ENCODE results near the gene CEP57L1.
"Not testable (repeated sequence)": the region's sequence is repeated elsewhere in the genome, so short reads cannot be mapped to it uniquely, and the experiment has no call there.

DNA sequence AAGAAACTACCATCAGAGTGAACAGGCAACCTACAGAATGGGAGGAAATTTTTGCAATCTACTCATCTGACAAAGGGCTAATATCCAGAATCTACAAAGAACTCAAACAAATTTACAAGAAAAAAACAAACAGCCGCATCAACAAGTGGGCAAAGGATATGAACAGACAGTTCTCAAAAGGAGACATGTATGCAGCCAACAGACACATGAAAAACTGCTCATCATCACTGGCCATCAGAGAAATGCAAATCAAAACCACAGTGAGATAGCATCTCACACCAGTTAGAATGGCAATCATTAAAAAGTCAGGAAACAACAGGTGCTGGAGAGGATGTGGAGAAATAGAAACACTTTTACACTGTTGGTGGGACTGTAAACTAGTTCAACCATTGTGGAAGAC, 40.3 kb downstream of the CEP57L1 start:
- not testable (repeated sequence) for TF ChIP-seq POLR2A (IDR thresholded peaks at IDR 0.05)
- TF ChIP-seq, protein P1, sequence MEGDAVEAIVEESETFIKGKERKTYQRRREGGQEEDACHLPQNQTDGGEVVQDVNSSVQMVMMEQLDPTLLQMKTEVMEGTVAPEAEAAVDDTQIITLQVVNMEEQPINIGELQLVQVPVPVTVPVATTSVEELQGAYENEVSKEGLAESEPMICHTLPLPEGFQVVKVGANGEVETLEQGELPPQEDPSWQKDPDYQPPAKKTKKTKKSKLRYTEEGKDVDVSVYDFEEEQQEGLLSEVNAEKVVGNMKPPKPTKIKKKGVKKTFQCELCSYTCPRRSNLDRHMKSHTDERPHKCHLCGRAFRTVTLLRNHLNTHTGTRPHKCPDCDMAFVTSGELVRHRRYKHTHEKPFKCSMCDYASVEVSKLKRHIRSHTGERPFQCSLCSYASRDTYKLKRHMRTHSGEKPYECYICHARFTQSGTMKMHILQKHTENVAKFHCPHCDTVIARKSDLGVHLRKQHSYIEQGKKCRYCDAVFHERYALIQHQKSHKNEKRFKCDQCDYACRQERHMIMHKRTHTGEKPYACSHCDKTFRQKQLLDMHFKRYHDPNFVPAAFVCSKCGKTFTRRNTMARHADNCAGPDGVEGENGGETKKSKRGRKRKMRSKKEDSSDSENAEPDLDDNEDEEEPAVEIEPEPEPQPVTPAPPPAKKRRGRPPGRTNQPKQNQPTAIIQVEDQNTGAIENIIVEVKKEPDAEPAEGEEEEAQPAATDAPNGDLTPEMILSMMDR (IDR thresholded peaks at IDR 0.05) = not testable (repeated sequence)

All from lower leg skin (tissue), 3 donors.